ENCODE results near the gene SYCP2L.

The SYCP2L gene

GRCh38 chr6:10875026-10875425, 11.8 kb upstream of the SYCP2L start:
- no peaks in the 10 kb centered on the region for H3K36me3 ChIP-seq (replicated peaks; ENCODE audit: insufficient read depth, low read length)
- H4K20me1 ChIP-seq (ENCODE audit: insufficient read depth, low read length), result no peaks in the 10 kb centered on the region
- H3K27me3 ChIP-seq (replicated peaks; ENCODE audit: insufficient read depth, low read length), result no peaks in the 10 kb centered on the region
- H3F3A ChIP-seq (ENCODE audit: insufficient read depth, low read length), result no peaks in the 10 kb centered on the region
- TF ChIP-seq EZH2phosphoT487 (IDR thresholded peaks at IDR 0.05; ENCODE audit: low read length) (no peak), CTCF (IDR thresholded peaks at IDR 0.05; ENCODE audit: low read length) (no peak), EZH2 (optimal IDR thresholded peaks at IDR 0.05; ENCODE audit: low read depth, low read length) (no peak)
- no peaks in the 10 kb centered on the region for H3K9me3 ChIP-seq (replicated peaks; ENCODE audit: insufficient read depth, low read length)
- H3K4me3 ChIP-seq (ENCODE audit: low read length), result no peak overlapping the region
- no peaks in the 10 kb centered on the region for H3K4me1 ChIP-seq (ENCODE audit: low read length)
- H3K9ac ChIP-seq (ENCODE audit: low read length), result no peak overlapping the region
- no peak overlapping the region for H3K4me2 ChIP-seq (ENCODE audit: low read depth, low read length)
- no peaks in the 10 kb centered on the region for H3K79me2 ChIP-seq (ENCODE audit: low read length)
- H2AFZ ChIP-seq (ENCODE audit: low read length), result no peak overlapping the region
- no peak for DNase-seq
- H3K27ac ChIP-seq (ENCODE audit: low read length), result no peak overlapping the region
- no peaks in the 10 kb centered on the region for H3K9me2 ChIP-seq (replicated peaks; ENCODE audit: insufficient read depth, low read length)

- no peaks in the 10 kb centered on the region for H3F3A ChIP-seq (ENCODE audit: insufficient read depth, low read length)
- no peak overlapping the region for H3K4me2 ChIP-seq (ENCODE audit: low read depth, low read length)
- DNase-seq, result no peak
- H3K27ac ChIP-seq (ENCODE audit: low read length), result no peak overlapping the region
- H3K4me1 ChIP-seq (ENCODE audit: low read length), result no peaks in the 10 kb centered on the region
- no peak overlapping the region for H3K4me3 ChIP-seq (ENCODE audit: low read length)
- H3K79me2 ChIP-seq (ENCODE audit: low read length), result no peaks in the 10 kb centered on the region
- no peaks in the 10 kb centered on the region for H3K9me3 ChIP-seq (replicated peaks; ENCODE audit: insufficient read depth, low read length)
- H3K9me2 ChIP-seq (replicated peaks; ENCODE audit: insufficient read depth, low read length), result no peaks in the 10 kb centered on the region
- no peaks in the 10 kb centered on the region for H3K27me3 ChIP-seq (replicated peaks; ENCODE audit: insufficient read depth, low read length)
- no peaks in the 10 kb centered on the region for H3K36me3 ChIP-seq (replicated peaks; ENCODE audit: insufficient read depth, low read length)
- H3K9ac ChIP-seq (ENCODE audit: low read length), result no peak overlapping the region
- H4K20me1 ChIP-seq (ENCODE audit: insufficient read depth, low read length), result no peaks in the 10 kb centered on the region
- H2AFZ ChIP-seq (ENCODE audit: low read length), result no peak overlapping the region
- TF ChIP-seq CTCF (IDR thresholded peaks at IDR 0.05; ENCODE audit: low read length) (no peak), EZH2phosphoT487 (IDR thresholded peaks at IDR 0.05; ENCODE audit: low read length) (no peak), EZH2 (optimal IDR thresholded peaks at IDR 0.05; ENCODE audit: low read depth, low read length) (no peak)
Measured at GRCh38 chr6:10877012-10877411, 9.8 kb upstream of the SYCP2L start.

- Histone ChIP-seq H3K27me3 (replicated peaks; ENCODE audit: insufficient read depth, low read length) (no peaks in the 10 kb centered on the region), H4K20me1 (ENCODE audit: insufficient read depth, low read length) (no peaks in the 10 kb centered on the region), H2AFZ (ENCODE audit: low read length) (no peak overlapping the region), H3K36me3 (replicated peaks; ENCODE audit: insufficient read depth, low read length) (no peaks in the 10 kb centered on the region), H3K9ac (ENCODE audit: low read length) (no peak overlapping the region), H3K79me2 (ENCODE audit: low read length) (no peaks in the 10 kb centered on the region), H3K27ac (ENCODE audit: low read length) (no peak overlapping the region), H3K9me2 (replicated peaks; ENCODE audit: insufficient read depth, low read length) (no peaks in the 10 kb centered on the region), H3K9me3 (replicated peaks; ENCODE audit: insufficient read depth, low read length) (no peaks in the 10 kb centered on the region), H3K4me2 (ENCODE audit: low read depth, low read length) (no peak overlapping the region), H3F3A (ENCODE audit: insufficient read depth, low read length) (no peaks in the 10 kb centered on the region), H3K4me3 (ENCODE audit: low read length) (no peak overlapping the region), H3K4me1 (ENCODE audit: low read length) (no peaks in the 10 kb centered on the region)
- TF ChIP-seq CTCF (IDR thresholded peaks at IDR 0.05; ENCODE audit: low read length), result no peak
- TF ChIP-seq EZH2phosphoT487 (IDR thresholded peaks at IDR 0.05; ENCODE audit: low read length), result no peak
- no peak for TF ChIP-seq EZH2 (optimal IDR thresholded peaks at IDR 0.05; ENCODE audit: low read depth, low read length)
- no peak for DNase-seq
Measured at GRCh38 chr6:10877871-10878270, 9.0 kb upstream of the SYCP2L start.

Measured in MM.1S (cell line).